GM12873 (cell line): ENCODE measurements around the gene PPM1B.

Experiments used
- TF ChIP-seq, protein P1 (sequence below): IDR thresholded peaks from 2 replicates; pipeline ENCODE4 v1.5.1; 2012; ENCODE audit warnings: low read depth, mild to moderate bottlenecking, moderate library complexity, low read length, control low read depth; ENCODE audit not compliant: insufficient read depth; ENCODE audit errors: missing control alignments

PPM1B gene

DNA sequence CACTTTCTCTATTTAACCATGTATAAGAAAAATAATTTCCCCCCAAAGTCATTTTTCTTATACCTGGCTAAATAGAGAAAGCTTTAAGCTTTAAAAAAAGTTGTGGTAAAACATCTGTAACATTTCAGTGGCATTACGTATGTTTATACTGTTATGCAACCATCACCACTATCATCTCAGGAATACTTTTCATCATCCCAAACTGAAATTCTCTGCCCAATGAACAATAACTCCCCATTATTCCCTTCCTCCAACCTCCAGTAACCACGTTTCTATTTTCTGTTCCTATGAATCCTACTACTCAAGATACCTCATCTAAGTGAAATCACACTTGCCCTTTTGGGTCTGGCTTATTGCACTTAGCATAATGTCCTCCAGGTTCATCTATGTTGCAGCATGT lies 104.9 kb downstream of the PPM1B start:
- TF ChIP-seq, protein P1, sequence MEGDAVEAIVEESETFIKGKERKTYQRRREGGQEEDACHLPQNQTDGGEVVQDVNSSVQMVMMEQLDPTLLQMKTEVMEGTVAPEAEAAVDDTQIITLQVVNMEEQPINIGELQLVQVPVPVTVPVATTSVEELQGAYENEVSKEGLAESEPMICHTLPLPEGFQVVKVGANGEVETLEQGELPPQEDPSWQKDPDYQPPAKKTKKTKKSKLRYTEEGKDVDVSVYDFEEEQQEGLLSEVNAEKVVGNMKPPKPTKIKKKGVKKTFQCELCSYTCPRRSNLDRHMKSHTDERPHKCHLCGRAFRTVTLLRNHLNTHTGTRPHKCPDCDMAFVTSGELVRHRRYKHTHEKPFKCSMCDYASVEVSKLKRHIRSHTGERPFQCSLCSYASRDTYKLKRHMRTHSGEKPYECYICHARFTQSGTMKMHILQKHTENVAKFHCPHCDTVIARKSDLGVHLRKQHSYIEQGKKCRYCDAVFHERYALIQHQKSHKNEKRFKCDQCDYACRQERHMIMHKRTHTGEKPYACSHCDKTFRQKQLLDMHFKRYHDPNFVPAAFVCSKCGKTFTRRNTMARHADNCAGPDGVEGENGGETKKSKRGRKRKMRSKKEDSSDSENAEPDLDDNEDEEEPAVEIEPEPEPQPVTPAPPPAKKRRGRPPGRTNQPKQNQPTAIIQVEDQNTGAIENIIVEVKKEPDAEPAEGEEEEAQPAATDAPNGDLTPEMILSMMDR = no peak

DNA sequence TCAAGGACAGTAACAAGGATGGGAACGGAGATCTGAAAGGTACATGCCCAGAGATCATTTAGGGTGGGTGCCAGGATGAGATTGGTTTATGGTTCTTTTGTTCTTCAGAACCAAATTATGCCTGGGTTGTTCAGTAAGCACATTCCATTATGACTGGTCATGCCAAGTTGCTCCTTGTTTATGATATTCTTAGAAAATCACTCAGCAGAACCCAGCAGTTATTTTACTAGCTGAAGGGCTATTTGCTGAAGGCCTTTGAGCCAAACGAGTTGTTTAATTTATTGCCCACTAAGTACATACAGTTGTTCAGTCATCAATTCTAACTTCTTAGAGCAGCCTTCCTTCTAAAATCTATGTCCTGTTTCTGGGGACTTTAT lies 107.2 kb downstream of the PPM1B start:
- TF ChIP-seq, protein P1 = no peak

DNA sequence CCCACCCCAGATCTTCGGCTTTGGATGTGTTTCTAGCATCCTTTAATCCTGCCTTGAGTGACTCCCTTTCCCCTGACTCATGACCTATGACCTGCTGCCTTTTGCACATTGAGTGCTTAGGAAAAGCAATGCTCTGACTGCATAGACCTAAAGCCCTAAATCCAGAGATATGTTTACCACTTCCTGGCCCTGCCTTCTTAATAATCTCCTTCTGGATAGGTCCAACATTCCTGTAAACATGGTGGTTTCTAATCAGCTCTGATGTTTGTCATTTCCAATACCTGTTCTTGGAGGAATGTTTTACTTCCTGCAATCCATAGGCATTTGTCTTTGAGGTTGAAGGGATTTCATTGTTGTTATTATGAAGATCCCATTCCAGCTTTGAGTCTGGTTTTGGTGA lies 108.9 kb downstream of the PPM1B start:
- TF ChIP-seq, protein P1 = no peak

DNA sequence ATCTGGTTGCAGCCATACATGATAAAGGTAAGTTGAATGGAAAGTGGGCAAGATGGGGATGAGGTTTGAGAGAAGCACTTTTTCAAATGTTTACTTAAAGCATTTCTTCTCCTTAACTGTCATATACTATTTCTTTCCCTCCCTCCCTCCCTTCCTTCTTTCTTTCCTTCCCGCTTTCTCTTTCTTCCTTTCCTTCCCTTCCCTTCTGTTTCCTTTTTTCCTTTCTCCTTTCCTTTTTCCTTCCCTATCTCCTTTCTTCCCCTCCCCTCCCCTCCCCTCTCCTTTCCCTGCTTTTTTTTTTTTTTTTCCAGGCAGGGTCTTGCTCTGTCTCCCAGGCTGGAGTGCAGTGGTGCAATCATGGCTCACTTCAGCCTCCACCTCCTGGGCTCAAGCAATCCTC lies 112.2 kb downstream of the PPM1B start:
- TF ChIP-seq, protein P1 = no peak
